GM23248 (cell line): ENCODE measurements around the gene MGAT3.
"Not testable (repeated sequence)": the region's sequence is repeated elsewhere in the genome, so short reads cannot be mapped to it uniquely, and the experiment has no call there.

ENCODE experiments used
- EZH2 ChIP-seq: fragments of 200-600 bp; sonication (generic); IDR thresholded peaks from 2 replicates; pipeline ENCODE4 v1.6.1; 2018; ENCODE audit warnings: antibody characterized with exemption, mild to moderate bottlenecking; ENCODE audit not compliant: insufficient read depth, poor library complexity, severe bottlenecking
- EZH2phosphoT487 ChIP-seq: fragments of 200-600 bp; sonication (generic); IDR thresholded peaks from 2 replicates; pipeline ENCODE4 v1.6.1; 2018; ENCODE audit warnings: antibody characterized with exemption, moderate library complexity, mild to moderate bottlenecking, low read depth; ENCODE audit not compliant: insufficient read depth

DNA sequence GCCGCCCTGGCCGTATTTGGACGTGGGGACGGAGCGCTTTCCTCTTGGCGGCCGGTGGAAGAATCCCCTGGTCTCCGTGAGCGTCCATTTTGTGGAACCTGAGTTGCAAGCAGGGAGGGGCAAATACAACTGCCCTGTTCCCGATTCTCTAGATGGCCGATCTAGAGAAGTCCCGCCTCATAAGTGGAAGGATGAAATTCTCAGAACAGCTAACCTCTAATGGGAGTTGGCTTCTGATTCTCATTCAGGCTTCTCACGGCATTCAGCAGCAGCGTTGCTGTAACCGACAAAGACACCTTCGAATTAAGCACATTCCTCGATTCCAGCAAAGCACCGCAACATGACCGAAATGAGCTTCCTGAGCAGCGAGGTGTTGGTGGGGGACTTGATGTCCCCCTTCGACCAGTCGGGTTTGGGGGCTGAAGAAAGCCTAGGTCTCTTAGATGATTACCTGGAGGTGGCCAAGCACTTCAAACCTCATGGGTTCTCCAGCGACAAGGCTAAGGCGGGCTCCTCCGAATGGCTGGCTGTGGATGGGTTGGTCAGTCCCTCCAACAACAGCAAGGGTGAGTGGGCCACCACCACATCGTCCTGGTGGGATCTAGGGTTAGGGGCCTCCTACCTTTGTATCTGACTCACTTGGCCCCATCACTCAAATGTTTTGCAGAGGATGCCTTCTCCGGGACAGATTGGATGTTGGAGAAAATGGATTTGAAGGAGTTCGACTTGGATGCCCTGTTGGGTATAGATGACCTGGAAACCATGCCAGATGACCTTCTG, 64.5 kb downstream of the MGAT3 start:
- not testable (repeated sequence) for TF ChIP-seq EZH2, EZH2phosphoT487
